Measurements from ENCODE around the gene IL2RA.
"Not testable (repeated sequence)": the region's sequence is repeated elsewhere in the genome, so short reads cannot be mapped to it uniquely, and the experiment has no call there.

The IL2RA gene

DNA sequence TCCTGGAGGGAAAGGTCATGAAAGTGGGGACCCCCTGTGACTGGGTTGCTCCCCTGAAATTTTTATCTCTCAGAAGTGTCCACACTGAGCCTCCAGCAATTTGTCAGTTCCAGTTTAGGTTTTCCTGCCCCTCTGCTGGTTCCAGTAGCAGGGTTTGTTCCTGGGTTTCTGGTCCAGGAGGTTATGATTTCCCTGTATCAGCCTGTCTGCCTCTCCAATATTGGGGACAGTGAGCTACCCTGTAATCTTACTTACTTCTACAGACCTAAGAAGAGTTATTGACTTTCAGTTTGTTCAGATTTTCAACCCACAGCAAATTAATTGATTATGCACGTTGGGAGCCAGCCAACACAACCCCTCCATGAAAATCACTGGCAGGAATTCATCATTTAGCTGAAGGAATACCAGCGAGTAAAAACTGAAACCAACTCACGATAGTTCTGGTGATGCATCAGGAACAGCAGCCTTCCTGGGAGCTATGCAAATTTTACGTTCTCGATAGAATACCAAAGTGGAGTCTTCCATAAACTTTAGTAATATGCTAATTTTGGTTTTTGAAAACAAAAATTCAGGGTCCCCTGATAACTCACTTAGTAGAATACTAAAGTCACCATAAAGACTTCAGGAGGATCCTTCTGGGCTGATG lies 53.5 kb downstream of the IL2RA start:
- TF ChIP-seq, protein P1, sequence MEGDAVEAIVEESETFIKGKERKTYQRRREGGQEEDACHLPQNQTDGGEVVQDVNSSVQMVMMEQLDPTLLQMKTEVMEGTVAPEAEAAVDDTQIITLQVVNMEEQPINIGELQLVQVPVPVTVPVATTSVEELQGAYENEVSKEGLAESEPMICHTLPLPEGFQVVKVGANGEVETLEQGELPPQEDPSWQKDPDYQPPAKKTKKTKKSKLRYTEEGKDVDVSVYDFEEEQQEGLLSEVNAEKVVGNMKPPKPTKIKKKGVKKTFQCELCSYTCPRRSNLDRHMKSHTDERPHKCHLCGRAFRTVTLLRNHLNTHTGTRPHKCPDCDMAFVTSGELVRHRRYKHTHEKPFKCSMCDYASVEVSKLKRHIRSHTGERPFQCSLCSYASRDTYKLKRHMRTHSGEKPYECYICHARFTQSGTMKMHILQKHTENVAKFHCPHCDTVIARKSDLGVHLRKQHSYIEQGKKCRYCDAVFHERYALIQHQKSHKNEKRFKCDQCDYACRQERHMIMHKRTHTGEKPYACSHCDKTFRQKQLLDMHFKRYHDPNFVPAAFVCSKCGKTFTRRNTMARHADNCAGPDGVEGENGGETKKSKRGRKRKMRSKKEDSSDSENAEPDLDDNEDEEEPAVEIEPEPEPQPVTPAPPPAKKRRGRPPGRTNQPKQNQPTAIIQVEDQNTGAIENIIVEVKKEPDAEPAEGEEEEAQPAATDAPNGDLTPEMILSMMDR (IDR thresholded peaks at IDR 0.05; ENCODE audit: control insufficient read depth, extremely low read depth, insufficient read depth): no peak
- no peak for DNase-seq (ENCODE audit: low read depth)
- no peak overlapping the region for H3K4me3 ChIP-seq (ENCODE audit: low read depth, low read length)

DNA sequence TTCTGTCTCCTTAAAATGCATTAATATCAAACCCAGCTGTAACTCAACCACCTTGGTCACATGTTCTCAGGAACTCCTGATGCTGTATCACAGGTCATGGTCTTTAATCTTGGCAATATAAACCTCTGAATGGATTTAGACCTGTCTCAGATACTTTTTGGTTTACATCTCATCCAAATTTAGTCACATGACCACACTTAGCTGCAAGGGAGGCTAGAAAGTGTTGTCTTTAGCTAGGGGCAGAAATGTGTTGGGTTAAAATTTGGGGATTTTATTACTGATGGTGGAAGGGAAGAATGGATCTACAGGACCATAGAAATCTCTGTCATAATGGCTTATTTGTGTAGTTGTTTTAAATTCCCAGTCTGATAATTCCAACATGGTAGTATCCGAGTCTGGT lies 55.2 kb downstream of the IL2RA start:
- H3K4me3 ChIP-seq (ENCODE audit: low read depth, low read length): no peak overlapping the region
- TF ChIP-seq, protein P1 (IDR thresholded peaks at IDR 0.05; ENCODE audit: control insufficient read depth, extremely low read depth, insufficient read depth): no peak
- DNase-seq (ENCODE audit: low read depth): no peak

DNA sequence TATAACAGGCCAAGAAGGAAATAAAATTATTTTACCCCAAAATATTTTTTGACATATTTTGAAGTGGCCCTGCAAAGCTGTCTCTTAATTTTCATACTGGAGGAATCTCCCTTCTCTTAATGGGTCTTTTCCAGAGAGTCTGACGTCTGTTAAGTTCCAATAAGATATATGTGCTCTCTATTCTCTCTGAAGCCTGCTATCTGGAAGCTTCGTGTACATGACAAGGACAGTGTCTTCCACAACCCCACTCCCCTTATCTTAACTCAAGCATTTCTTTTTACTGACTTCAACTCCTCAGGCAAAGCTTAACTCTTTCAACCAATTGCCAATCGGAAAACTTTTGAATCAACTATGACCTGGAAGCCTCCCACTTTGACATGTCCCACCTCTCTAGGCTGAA lies 55.6 kb downstream of the IL2RA start:
- TF ChIP-seq, protein P1 (IDR thresholded peaks at IDR 0.05; ENCODE audit: control insufficient read depth, extremely low read depth, insufficient read depth): no peak
- H3K4me3 ChIP-seq (ENCODE audit: low read depth, low read length): no peak overlapping the region
- no peak for DNase-seq (ENCODE audit: low read depth)

DNA sequence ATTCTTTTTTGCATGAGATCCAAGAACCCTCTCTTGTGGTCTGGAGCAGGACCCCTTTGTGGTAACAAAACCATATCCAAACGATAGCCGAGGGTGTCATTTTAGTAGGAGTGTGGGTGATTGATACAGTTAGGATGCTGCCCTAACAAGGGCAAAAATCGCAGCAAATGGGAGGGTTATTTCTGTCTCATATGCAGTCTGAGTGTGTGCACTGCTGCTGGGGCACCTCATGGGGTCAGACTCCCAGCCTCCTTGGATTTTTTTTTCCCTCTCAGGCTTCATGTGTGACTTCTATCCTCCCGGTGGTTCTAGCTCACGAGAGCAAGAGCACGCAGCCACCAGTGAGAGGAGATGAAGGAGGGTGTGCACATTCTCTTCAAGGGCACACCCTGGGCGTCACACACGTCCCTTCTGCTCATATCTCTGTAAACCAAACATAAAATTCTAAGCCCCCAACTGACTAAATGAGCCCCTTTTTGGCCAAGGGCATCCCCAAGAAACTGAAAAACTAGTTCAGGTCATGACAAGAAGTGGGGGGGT lies 56.2 kb downstream of the IL2RA start:
- no peak overlapping the region for H3K4me3 ChIP-seq (ENCODE audit: low read depth, low read length)
- TF ChIP-seq, protein P1 (IDR thresholded peaks at IDR 0.05; ENCODE audit: control insufficient read depth, extremely low read depth, insufficient read depth): no peak

DNA sequence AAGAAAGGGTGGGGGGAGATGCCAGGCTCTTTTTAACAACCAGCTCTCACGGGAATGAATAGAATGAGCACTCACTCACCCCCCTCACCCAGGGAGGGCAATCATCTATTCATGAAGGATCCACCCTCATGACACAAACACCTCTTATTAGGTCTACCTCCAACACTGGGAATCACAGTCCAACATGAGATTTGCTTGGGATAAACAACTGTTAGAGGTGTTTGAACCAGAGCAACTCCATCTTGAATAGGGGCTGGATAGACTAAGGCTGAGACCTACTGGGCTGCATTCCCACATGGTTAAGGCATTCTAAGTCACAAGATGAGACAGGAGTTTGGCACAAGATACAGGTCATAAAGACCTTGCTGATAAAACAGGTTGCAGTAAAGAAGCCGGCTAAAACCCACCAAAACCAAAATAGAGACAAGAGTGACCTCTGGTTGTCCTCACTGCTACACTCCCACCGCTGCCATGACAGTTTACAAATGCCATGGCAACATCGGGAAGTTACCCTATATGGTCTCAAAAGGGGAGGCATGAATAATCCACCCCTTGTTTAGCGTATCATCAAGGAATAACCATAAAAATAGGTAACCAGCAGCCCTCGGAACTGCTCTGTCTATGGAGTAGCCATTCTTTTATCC lies 56.9 kb downstream of the IL2RA start:
- not testable (repeated sequence) for H3K4me3 ChIP-seq (ENCODE audit: low read depth, low read length); DNase-seq (ENCODE audit: low read depth)

More for the DNA sequence above, 56.2 kb downstream of the IL2RA start:
- DNase-seq (ENCODE audit: low read depth): no peak

DNA sequence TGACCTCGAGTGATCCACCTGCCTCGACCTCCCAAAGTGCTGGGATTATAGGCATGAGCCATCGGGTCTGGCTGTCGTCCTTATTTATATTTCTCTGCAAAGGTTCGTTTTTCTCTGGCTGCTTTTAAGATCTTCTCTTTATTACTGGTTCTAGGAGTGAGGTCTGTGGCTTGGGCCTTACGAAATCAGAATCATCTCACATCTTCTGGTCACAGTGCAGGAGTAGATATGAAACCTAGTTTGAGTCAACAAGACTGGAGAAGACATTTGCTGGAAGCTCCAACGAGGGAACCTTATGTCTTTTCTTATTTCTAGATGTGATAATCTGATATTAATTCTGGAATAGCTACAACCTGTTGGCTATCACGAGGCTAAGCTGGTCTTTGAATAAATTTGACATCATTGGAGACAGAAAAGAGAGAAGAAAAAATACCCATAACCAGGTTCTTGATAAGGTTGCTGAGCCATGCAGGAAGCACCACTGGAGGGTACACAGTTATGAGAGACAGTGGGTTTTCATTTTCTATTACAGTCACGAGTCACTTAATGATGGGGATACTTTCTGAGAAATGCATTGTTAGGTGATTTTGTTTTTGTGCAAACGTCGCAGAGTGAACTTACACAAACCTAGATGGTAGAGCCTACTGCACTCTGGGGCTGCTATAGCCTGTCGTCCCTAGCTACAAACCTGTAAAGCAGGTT lies 59.2 kb downstream of the IL2RA start:
- TF ChIP-seq, protein P1 (IDR thresholded peaks at IDR 0.05; ENCODE audit: control insufficient read depth, extremely low read depth, insufficient read depth): no peak
- DNase-seq (ENCODE audit: low read depth): no peak
- no peak overlapping the region for H3K4me3 ChIP-seq (ENCODE audit: low read depth, low read length)

DNA sequence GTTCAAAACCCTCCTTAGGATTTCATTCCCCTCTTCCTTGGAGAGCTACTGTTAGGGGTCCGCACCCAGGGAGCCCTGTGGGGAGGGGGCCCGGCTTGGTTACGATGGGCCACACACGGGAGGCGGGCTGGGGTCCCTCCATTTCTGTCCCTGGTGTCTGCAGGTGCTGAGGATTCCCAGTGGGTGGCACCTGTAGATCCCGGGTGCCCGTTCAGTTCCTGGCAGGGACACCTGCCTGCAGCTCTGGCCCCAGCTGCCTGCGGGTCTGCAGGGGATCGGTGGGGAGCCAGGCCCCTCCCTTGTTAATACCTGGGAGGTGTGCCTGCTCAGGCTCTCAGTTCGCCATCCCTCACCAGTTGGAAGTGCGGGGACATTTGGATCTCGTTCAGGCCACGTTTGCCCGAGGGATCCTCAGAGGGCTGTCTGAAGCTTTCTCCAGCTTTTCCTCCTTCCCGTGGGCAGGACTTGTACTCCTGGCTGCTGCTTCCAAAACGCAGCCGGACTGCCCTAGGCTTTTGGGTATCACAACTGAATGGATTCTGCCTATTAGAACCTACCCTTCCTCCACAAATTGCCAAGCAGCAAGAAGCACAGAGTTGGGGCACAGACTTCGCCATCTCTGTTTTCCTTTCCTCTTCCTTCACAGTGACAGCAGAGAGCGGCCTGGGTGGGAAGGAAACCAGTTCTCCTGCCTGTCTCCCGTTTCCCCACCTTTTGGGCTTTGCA lies 62.6 kb downstream of the IL2RA start:
- no peak overlapping the region for H3K4me3 ChIP-seq (ENCODE audit: low read depth, low read length)
- no peak for DNase-seq (ENCODE audit: low read depth)

More for the DNA sequence above, 62.6 kb downstream of the IL2RA start:
- TF ChIP-seq, protein P1 (IDR thresholded peaks at IDR 0.05; ENCODE audit: control insufficient read depth, extremely low read depth, insufficient read depth): no peak

Measured in LNCaP clone FGC (cell line).